Left ventricle myocardium inferior (tissue), 1 donor: ENCODE measurements around the gene NINJ2. TPM values are rescaled to one million over a fixed set of nuclear protein-coding genes. Genes with fewer than 3 reads are reported as not detected.

Experiments used
- DNase-seq: peaks from one replicate; pipeline ENCODE4 v3.0.0-alpha.2; 2020
- H3K27ac ChIP-seq: fragments of 200-600 bp; replicated peaks from 2 replicates; pipeline ENCODE4 v1.8.0; 2021
- H3K27me3 ChIP-seq: fragments of 200-600 bp; 2 replicates; pipeline ENCODE4 v1.8.0; 2021; ENCODE audit warnings: low read depth
- H3K36me3 ChIP-seq: fragments of 200-600 bp; 2 replicates; pipeline ENCODE4 v1.8.0; 2021
- H3K4me1 ChIP-seq: fragments of 200-600 bp; 2 replicates; pipeline ENCODE4 v1.8.0; 2021
- H3K4me3 ChIP-seq: fragments of 200-600 bp; 2 replicates; pipeline ENCODE4 v1.8.0; 2021; ENCODE audit warnings: mild to moderate bottlenecking, moderate library complexity
- H3K9me3 ChIP-seq: fragments of 200-600 bp; replicated peaks from 2 replicates; pipeline ENCODE4 v1.8.0; 2021
- intact Hi-C: fragments of 100-400 bp; cut with micrococcal nuclease; formaldehyde crosslinking; loops from one replicate; pipeline ENCODE4 v1.11.0; 2022
- total RNA-seq: library from RNA; stranded (reverse); fragmentation: NEBNext Ultra II Directional; extraction: Animal tissue kit (Norgen Biotek cat#: 25700); gene quantifications from one replicate; pipeline ENCODE4 v1.2.1, GENCODE V29; 2021
- TF ChIP-seq, protein P1 (sequence below): fragments of 200-600 bp; IDR thresholded peaks from 2 replicates; pipeline ENCODE4 v1.8.0; 2021; ENCODE audit warnings: antibody characterized with exemption, mild to moderate bottlenecking, borderline replicate concordance
- donor health status: DM: no; HTN: yes; CAD: no; lungs with severe emphysema.

Gene NINJ2
- total RNA-seq, 1 donor from 2014 or later, result 4.6 TPM

DNA sequence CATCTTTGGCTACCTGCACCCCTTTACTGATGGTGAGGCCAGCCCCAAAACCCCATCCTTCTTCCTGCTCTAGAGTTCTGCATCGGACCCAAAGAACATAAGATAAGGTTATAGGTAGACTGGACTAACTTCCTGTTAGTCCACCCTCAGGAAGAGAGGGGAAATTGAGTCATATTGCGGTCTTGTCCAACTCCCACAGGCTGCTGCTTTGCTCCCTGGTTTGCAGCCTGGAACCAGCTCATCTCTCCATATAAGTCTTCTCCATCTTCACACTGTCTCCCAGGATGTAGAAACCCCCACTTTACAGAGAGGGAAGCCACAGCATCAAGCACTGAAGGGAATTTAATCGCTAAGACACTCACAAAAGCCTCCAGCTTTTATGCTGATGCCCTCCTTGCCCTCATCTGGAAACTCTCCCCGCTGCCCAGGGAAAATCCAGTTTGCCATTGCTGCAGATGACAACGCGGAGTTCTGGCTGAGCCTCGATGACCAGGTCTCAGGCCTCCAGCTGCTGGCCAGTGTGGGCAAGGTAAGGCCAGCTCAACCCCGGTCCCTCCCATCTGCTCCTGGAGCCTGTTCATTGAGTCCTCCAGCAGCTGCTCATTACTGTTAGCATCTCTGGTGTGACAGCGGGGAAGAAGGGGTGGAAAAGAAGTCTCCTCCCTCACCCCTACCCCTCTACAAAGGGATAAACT, 118.2 kb downstream of the NINJ2 start:
- H3K9me3 ChIP-seq, result no peaks in the 10 kb centered on the region
- intact Hi-C loops, result loop anchor here (5.0 kb wide), 1 partner anchor 98 kb away; no protein-coding TSS in a partner anchor

DNA sequence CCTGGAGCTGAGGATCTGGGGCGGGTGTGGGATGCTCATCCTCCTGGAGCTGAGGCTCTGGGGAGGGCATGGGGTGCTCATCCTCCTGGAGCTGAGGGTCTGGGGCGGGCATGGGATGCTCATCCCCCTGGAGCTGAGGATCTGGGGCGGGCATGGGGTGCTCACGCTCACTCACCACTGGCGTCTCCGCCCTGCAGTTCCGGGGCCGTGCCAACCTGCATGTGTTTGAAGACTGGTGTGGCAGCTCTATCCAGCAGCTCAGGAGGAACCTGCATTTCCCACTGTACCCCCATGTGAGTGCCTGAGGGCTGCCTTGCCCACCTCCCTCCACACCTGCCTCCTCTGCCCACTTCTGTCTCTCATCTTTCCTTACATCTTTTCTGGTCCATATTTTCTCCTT, 119.1 kb downstream of the NINJ2 start:
- intact Hi-C loops, result no loop called here

More for the DNA sequence above, 118.2 kb downstream of the NINJ2 start:
- peaks cover 14% of the 10 kb centered on the region for H3K27me3 ChIP-seq
- DNase-seq, result no peak
- no peak overlapping the region for H3K27ac ChIP-seq
- H3K4me1 ChIP-seq, result peaks cover 58% of the 10 kb centered on the region
- H3K36me3 ChIP-seq, result no peaks in the 10 kb centered on the region
- TF ChIP-seq, protein P1, sequence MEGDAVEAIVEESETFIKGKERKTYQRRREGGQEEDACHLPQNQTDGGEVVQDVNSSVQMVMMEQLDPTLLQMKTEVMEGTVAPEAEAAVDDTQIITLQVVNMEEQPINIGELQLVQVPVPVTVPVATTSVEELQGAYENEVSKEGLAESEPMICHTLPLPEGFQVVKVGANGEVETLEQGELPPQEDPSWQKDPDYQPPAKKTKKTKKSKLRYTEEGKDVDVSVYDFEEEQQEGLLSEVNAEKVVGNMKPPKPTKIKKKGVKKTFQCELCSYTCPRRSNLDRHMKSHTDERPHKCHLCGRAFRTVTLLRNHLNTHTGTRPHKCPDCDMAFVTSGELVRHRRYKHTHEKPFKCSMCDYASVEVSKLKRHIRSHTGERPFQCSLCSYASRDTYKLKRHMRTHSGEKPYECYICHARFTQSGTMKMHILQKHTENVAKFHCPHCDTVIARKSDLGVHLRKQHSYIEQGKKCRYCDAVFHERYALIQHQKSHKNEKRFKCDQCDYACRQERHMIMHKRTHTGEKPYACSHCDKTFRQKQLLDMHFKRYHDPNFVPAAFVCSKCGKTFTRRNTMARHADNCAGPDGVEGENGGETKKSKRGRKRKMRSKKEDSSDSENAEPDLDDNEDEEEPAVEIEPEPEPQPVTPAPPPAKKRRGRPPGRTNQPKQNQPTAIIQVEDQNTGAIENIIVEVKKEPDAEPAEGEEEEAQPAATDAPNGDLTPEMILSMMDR, result no peak
- no peak overlapping the region for H3K4me3 ChIP-seq

DNA sequence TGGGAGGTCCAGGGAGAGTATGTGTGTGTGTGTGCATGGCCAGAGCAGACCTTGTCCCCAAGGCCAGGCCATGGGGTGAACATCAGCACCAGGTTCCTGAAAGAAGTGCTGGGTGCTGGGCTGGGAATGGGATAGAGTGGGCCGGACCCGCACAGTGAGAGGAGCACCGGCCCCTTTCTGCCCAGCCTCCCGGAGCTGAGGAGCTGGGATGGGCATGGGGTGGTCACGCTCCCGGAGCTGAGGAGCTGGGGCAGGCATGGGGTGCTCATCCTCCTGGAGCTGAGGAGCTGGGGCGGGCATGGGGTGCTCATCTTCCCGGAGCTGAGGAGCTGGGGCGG, 120.2 kb downstream of the NINJ2 start:
- Histone ChIP-seq H3K27ac (peak overlapping the region; percentile 54), H3K9me3 (no peaks in the 10 kb centered on the region), H3K27me3 (peaks cover 14% of the 10 kb centered on the region), H3K4me1 (peaks cover 52% of the 10 kb centered on the region), H3K36me3 (no peaks in the 10 kb centered on the region), H3K4me3 (no peak overlapping the region)
- TF ChIP-seq, protein P1, result no peak
- DNase-seq, result no peak
- intact Hi-C loops, result no loop called here

More for the DNA sequence above, 119.1 kb downstream of the NINJ2 start:
- Histone ChIP-seq H3K27ac (no peak overlapping the region), H3K4me3 (no peak overlapping the region), H3K9me3 (no peaks in the 10 kb centered on the region), H3K4me1 (peaks cover 50% of the 10 kb centered on the region), H3K27me3 (peaks cover 14% of the 10 kb centered on the region), H3K36me3 (no peaks in the 10 kb centered on the region)
- no peak for DNase-seq
- TF ChIP-seq, protein P1, result no peak

DNA sequence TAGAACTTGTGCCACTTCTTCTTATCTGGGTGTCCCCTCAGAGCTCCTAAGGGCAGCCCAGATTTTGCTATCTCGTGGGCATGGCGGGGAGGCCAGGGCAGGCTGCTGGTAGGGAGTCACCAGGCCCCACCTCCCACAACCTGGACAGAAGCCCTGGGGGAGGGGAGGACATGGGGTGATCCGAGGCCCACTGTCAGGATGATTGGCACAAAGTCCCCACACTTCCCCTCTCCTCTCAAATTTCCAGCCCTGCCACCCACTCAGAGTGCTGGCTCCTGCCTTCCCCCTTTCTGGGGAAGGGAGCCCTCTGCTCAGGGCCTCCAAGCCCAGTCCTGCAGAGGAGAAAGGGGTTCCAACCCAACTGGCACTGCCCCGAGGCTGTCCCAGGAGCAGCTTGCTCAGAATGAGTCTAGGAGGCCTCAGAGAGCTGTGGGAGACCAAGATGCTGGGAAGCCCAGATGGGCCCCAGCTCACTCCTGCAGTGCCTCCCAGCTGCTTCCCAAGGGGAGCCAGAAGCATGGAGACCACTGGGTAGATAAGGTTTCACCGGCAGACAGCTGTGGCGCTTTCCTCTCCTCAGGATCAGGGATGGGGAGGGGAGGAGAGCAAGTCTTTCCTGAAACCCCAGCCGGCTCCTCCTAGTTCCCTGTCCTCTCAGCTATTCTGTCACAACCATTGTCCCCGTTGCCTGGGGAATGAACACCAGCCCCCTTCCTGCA, 120.7 kb downstream of the NINJ2 start:
- Histone ChIP-seq H3K27me3 (peaks cover 9% of the 10 kb centered on the region), H3K27ac (peak overlapping the region; percentile 54), H3K4me3 (no peak overlapping the region), H3K9me3 (no peaks in the 10 kb centered on the region), H3K4me1 (peaks cover 49% of the 10 kb centered on the region), H3K36me3 (no peaks in the 10 kb centered on the region)
- TF ChIP-seq, protein P1, result no peak
- intact Hi-C loops, result no loop called here
- no peak for DNase-seq

DNA sequence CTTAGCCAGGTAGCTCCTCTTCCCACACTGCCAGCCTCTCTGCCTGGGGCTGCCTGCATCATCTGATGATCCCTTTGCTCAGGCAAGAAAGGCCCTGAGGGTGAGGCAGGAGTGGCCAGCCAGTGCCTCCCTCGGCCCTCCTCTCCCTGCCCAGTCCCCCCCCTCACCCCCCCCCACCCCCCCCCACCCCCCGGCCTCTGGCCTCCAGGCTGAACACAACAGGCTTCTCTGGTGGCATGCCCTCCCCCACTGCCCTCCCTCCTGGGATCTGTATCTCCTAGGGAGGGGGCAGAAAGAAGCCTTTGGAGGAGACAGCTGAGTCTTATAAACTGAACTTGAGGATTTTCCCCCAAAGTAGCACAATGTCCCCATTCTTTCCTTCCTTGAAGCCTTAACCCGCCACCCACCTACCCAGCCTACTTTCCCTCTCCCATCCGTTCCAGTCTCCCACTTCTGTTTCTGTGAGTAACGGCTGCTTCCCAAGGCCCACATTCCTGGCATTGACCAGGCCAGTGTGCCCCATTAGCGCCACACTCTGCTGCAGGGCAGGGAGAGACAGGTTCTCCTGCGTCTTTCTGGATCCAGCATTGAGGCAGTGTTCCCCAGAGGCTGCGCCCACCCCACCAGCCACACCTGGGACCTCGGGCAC, 121.4 kb downstream of the NINJ2 start:
- H3K27ac ChIP-seq, result peak overlapping the region; percentile 54
- peaks cover 6% of the 10 kb centered on the region for H3K27me3 ChIP-seq
- no peaks in the 10 kb centered on the region for H3K9me3 ChIP-seq
- no peak overlapping the region for H3K4me3 ChIP-seq
- peaks cover 41% of the 10 kb centered on the region for H3K4me1 ChIP-seq
- DNase-seq, result no peak
- no peaks in the 10 kb centered on the region for H3K36me3 ChIP-seq
- TF ChIP-seq, protein P1, result no peak
- intact Hi-C loops, result no loop called here
